ENCODE results near the gene PHYHIPL.

GRCh38 chr10:59175538-59176240, 754 bp upstream of the PHYHIPL start:
- TF ChIP-seq CTCF (IDR thresholded peaks at IDR 0.05) = no peak
- no peak for TF ChIP-seq POLR2A (IDR thresholded peaks at IDR 0.05)
